HepG2 (cell line): ENCODE data around the gene TSR1. TPM values are rescaled to one million over a fixed set of nuclear protein-coding genes. Genes with fewer than 3 reads are reported as not detected.

Source experiments
- ARNT2 ChIP-seq: sonication (generic); formaldehyde crosslinking; IDR thresholded peaks from 2 replicates; pipeline ENCODE4 v1.8.0; 2022; ENCODE audit warnings: mild to moderate bottlenecking, low read depth, missing genetic modification reagents, moderate library complexity
- CENPT ChIP-seq: sonication (generic); formaldehyde crosslinking; IDR thresholded peaks from 2 replicates; pipeline ENCODE4 v1.8.0; 2022; ENCODE audit warnings: low read depth, mild to moderate bottlenecking, moderate library complexity, missing genetic modification reagents
- DMAP1 ChIP-seq: IDR thresholded peaks from 2 replicates; pipeline ENCODE4 v1.6.1; 2016
- EED ChIP-seq: sonication (generic); formaldehyde crosslinking; IDR thresholded peaks from 2 replicates; pipeline ENCODE4 v1.5.0; 2020; ENCODE audit warnings: mild to moderate bottlenecking, missing genetic modification reagents
- ERF ChIP-seq: IDR thresholded peaks from 2 replicates; pipeline ENCODE4 v1.6.1; 2018; ENCODE audit warnings: missing biosample characterization, missing genetic modification reagents
- FOXC1 ChIP-seq: sonication (generic); formaldehyde crosslinking; IDR thresholded peaks from 2 replicates; pipeline ENCODE4 v1.8.0; 2022; ENCODE audit warnings: mild to moderate bottlenecking, missing genetic modification reagents, borderline replicate concordance
- FOXK1 ChIP-seq: sonication (generic); formaldehyde crosslinking; IDR thresholded peaks from 2 replicates; pipeline ENCODE4 v1.4.0; 2020; ENCODE audit warnings: low read depth, missing genetic modification reagents, borderline replicate concordance
- HNRNPK ChIP-seq: fragments of 200-400 bp; formaldehyde crosslinking; IDR thresholded peaks from 2 replicates; pipeline ENCODE4 v1.6.1; 2018; ENCODE audit warnings: low read length, low read depth, moderate library complexity, mild to moderate bottlenecking; ENCODE audit not compliant: poor library complexity, severe bottlenecking
- HOXA3 ChIP-seq: sonication (generic); formaldehyde crosslinking; IDR thresholded peaks from 2 replicates; pipeline ENCODE4 v1.5.0; 2020; ENCODE audit warnings: missing genetic modification reagents
- PLRG1 ChIP-seq: fragments of 450-650 bp; conservative IDR thresholded peaks from 2 replicates; pipeline ENCODE4 v1.6.1; 2016
- REPIN1 ChIP-seq: sonication (generic); formaldehyde crosslinking; IDR thresholded peaks from 2 replicates; pipeline ENCODE4 v1.8.0; 2022; ENCODE audit warnings: missing genetic modification reagents, low read depth, mild to moderate bottlenecking, borderline replicate concordance
- TBX2 ChIP-seq: sonication (generic); formaldehyde crosslinking; IDR thresholded peaks from 2 replicates; pipeline ENCODE4 v1.5.0; 2020; ENCODE audit warnings: missing genetic modification reagents, mild to moderate bottlenecking, borderline replicate concordance
- ZBTB2 ChIP-seq: sonication (generic); formaldehyde crosslinking; IDR thresholded peaks from 2 replicates; pipeline ENCODE4 v1.8.0; 2022; ENCODE audit warnings: low read depth, missing genetic modification reagents
- ZGPAT ChIP-seq: IDR thresholded peaks from 2 replicates; pipeline ENCODE4 v1.6.1; 2016; ENCODE audit warnings: mild to moderate bottlenecking
- ZNF510 ChIP-seq: sonication (generic); formaldehyde crosslinking; IDR thresholded peaks from 2 replicates; pipeline ENCODE4 v1.4.0; 2020; ENCODE audit warnings: low read depth, mild to moderate bottlenecking, missing genetic modification reagents
- ZNF816 ChIP-seq: sonication (generic); formaldehyde crosslinking; IDR thresholded peaks from 2 replicates; pipeline ENCODE4 v1.8.0; 2022; ENCODE audit warnings: missing genetic modification reagents, mild to moderate bottlenecking, borderline replicate concordance
- ZNF878 ChIP-seq: sonication (generic); formaldehyde crosslinking; IDR thresholded peaks from 2 replicates; pipeline ENCODE4 v1.8.1; 2023; ENCODE audit warnings: mild to moderate bottlenecking, missing genetic modification reagents, moderate library complexity
- polyA plus RNA-seq, 8 experiments: library from polyadenylated mRNA; depleted of rRNA in 3 of 8; stranded (reverse) in 7 of 8; unstranded in 1 of 8; fragments of >200 nt; fragmentation: Illumina TruSeq in 4 of 8; extraction: Trizol in 4 of 8; gene quantifications; 2 replicates each; pipeline versions ENCODE4 v1.2.1 to v1.2.3, GENCODE V29; 2011 to 2016; ENCODE audit warnings: low read depth in 4 of 8, missing spikeins in 1 of 8, mixed read lengths in 1 of 8; ENCODE audit not compliant: insufficient read depth in 1 of 8
- total RNA-seq, 5 experiments: library from RNA; depleted of rRNA; stranded (reverse); fragments of >200 nt; fragmentation: Illumina TruSeq; extraction: Trizol; gene quantifications; 2 replicates each; pipeline ENCODE4 v1.2.3, GENCODE V29; 2016; ENCODE audit warnings: low read depth in 1 of 5
- TF ChIP-seq, protein P1 (sequence below): sonication (generic); formaldehyde crosslinking; IDR thresholded peaks from 2 replicates; pipeline ENCODE4 v1.5.1; 2020; ENCODE audit warnings: missing genetic modification reagents, mild to moderate bottlenecking, borderline replicate concordance
- TF ChIP-seq, protein P2 (sequence below): sonication (generic); formaldehyde crosslinking; IDR thresholded peaks from 2 replicates; pipeline ENCODE4 v1.4.0; 2020; ENCODE audit warnings: mild to moderate bottlenecking, missing genetic modification reagents
- TF ChIP-seq, protein P3 (sequence below): fragments of 450-650 bp; IDR thresholded peaks from 2 replicates; pipeline ENCODE4 v1.6.1; 2017; ENCODE audit warnings: mild to moderate bottlenecking

The TSR1 gene
- total and polyA plus RNA-seq, 2 of the 13 experiments (the other 11 are each of a cell fraction or from before 2014, with no cell fraction given), result 7.1 to 65.8 TPM

GRCh38 chr17:2303204-2304188, 32.8 kb downstream of the TSR1 start, which contains the start of the genes SMG6 and SRR (continued):
- TF ChIP-seq, protein P1, sequence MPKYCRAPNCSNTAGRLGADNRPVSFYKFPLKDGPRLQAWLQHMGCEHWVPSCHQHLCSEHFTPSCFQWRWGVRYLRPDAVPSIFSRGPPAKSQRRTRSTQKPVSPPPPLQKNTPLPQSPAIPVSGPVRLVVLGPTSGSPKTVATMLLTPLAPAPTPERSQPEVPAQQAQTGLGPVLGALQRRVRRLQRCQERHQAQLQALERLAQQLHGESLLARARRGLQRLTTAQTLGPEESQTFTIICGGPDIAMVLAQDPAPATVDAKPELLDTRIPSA (CRISPR knock-in tag), result peak; percentile 95
- TF ChIP-seq DMAP1 (CRISPR knock-in tag), result peak; percentile 71
- TF ChIP-seq HNRNPK, result peak; percentile 53
- TF ChIP-seq, protein P2, sequence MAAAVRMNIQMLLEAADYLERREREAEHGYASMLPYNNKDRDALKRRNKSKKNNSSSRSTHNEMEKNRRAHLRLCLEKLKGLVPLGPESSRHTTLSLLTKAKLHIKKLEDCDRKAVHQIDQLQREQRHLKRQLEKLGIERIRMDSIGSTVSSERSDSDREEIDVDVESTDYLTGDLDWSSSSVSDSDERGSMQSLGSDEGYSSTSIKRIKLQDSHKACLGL (CRISPR knock-in tag), result peak; percentile 59; the same call in 1 of the 2 replicates
- TF ChIP-seq ZNF816 (CRISPR knock-in tag), result no peak; the same call in 1 of the 2 replicates
- TF ChIP-seq ZNF510 (CRISPR knock-in tag), result 0 out of 2 replicates have a peak, but pooled peaks have one; percentile 1
- TF ChIP-seq CENPT (CRISPR knock-in tag), result peak; percentile 67; the same call in 1 of the 2 replicates
- peak; percentile 71; the same call in 1 of the 2 replicates for TF ChIP-seq REPIN1
- peak; percentile 66 for TF ChIP-seq ERF
- TF ChIP-seq FOXC1 (CRISPR knock-in tag), result peak; percentile 37; the same call in 1 of the 2 replicates
- 0 out of 2 replicates have a peak, but pooled peaks have one; percentile 56 for TF ChIP-seq ZBTB2 (CRISPR knock-in tag)
- peak; percentile 89; the same call in 1 of the 2 replicates for TF ChIP-seq ARNT2 (CRISPR knock-in tag)
- peak; percentile 70 for TF ChIP-seq HOXA3 (CRISPR knock-in tag)
- TF ChIP-seq ZNF878 (CRISPR knock-in tag), result peak; percentile 74; the same call in 1 of the 2 replicates
- peak; percentile 90 for TF ChIP-seq TBX2 (CRISPR knock-in tag)
- TF ChIP-seq PLRG1, result no peak
- TF ChIP-seq FOXK1, result no peak
- peak; percentile 67; the same call in 1 of the 2 replicates for TF ChIP-seq ZGPAT (CRISPR knock-in tag)
- peak; percentile 97 for TF ChIP-seq EED (CRISPR knock-in tag)
- TF ChIP-seq, protein P3, sequence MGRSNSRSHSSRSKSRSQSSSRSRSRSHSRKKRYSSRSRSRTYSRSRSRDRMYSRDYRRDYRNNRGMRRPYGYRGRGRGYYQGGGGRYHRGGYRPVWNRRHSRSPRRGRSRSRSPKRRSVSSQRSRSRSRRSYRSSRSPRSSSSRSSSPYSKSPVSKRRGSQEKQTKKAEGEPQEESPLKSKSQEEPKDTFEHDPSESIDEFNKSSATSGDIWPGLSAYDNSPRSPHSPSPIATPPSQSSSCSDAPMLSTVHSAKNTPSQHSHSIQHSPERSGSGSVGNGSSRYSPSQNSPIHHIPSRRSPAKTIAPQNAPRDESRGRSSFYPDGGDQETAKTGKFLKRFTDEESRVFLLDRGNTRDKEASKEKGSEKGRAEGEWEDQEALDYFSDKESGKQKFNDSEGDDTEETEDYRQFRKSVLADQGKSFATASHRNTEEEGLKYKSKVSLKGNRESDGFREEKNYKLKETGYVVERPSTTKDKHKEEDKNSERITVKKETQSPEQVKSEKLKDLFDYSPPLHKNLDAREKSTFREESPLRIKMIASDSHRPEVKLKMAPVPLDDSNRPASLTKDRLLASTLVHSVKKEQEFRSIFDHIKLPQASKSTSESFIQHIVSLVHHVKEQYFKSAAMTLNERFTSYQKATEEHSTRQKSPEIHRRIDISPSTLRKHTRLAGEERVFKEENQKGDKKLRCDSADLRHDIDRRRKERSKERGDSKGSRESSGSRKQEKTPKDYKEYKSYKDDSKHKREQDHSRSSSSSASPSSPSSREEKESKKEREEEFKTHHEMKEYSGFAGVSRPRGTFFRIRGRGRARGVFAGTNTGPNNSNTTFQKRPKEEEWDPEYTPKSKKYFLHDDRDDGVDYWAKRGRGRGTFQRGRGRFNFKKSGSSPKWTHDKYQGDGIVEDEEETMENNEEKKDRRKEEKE, result no peak
